Endothelial cell of umbilical vein (primary cell): ENCODE results near the gene TUBGCP2. TPM values are rescaled to one million over a fixed set of nuclear protein-coding genes. Genes with fewer than 3 reads are reported as not detected.
"Not testable (repeated sequence)": the region's sequence is repeated elsewhere in the genome, so short reads cannot be mapped to it uniquely, and the experiment has no call there.

ENCODE experiments used
- BruUV-seq: library from RNA; stranded (reverse); fragments of 400-500 nt; replicated peaks from 2 replicates; lab custom pipeline; 2021; lab: Mats Ljungman, UMichigan
- CTCF ChIA-PET: fragments of 300-600, 350-600 bp; sonication (Branson Sonifier 250); formaldehyde crosslinking; loops from one replicate; lab custom pipeline; 2021; ENCODE audit warnings: antibody characterized with exemption, inconsistent platforms; lab: Charles Lee
- POLR2A ChIA-PET: fragments of 300-600, 350-600 bp; sonication (Branson Sonifier 250); formaldehyde crosslinking; loops from one replicate; lab custom pipeline; 2021; ENCODE audit warnings: antibody characterized with exemption, inconsistent platforms; lab: Charles Lee
- DNase-seq: peaks from one replicate; pipeline ENCODE4 v3.0.0-alpha.2; 2011; ENCODE audit warnings: low read depth, low spot score
- FAIRE-seq: peaks from 2 replicates; lab custom pipeline; 2011; peaks lifted over from hg19 to GRCh38; lab: Jason Lieb, UNC
- H2AFZ ChIP-seq: 2 replicates; pipeline ENCODE4 v1.6.0; 2012; ENCODE audit warnings: low read depth, low read length, control low read depth, inconsistent platforms
- H3K27ac ChIP-seq: 2 replicates; pipeline ENCODE4 v1.5.1; 2011; ENCODE audit warnings: low read depth, mild to moderate bottlenecking, control low read depth, low read length, moderate library complexity; ENCODE audit not compliant: insufficient read depth
- H3K27me3 ChIP-seq, 2 experiments: 2 replicates each; pipeline versions ENCODE4 v1.6.0 to v1.6.1; 2011; ENCODE audit warnings: low read length in 2 of 2, mixed read lengths in 1 of 2; ENCODE audit not compliant: control insufficient read depth in 2 of 2, insufficient read depth in 2 of 2
- H3K36me3 ChIP-seq, 2 experiments: 2 replicates in 1 of 2; 3 replicates in 1 of 2; pipeline ENCODE4 v1.5.1; 2011; ENCODE audit warnings: low read length in 2 of 2, mild to moderate bottlenecking in 1 of 2, moderate library complexity in 1 of 2; ENCODE audit not compliant: control insufficient read depth in 2 of 2, insufficient read depth in 2 of 2; ENCODE audit errors: extremely low read depth in 1 of 2
- H3K4me1 ChIP-seq: 3 replicates; pipeline ENCODE4 v1.5.1; 2011; ENCODE audit warnings: mild to moderate bottlenecking, low read length; ENCODE audit not compliant: control insufficient read depth, insufficient read depth; ENCODE audit errors: extremely low read depth
- H3K4me2 ChIP-seq: 2 replicates; pipeline ENCODE4 v1.6.1; 2011; ENCODE audit warnings: low read length, control low read depth, mixed read lengths; ENCODE audit not compliant: insufficient read depth
- H3K4me3 ChIP-seq, 3 experiments: fragments of 200-600 bp in 1 of 3; sonication (generic), shearing (Covaris generic) in 1 of 3; replicated peaks in 1 of 3; 2 replicates each; pipeline ENCODE4 v1.5.1; 2011 to 2016; ENCODE audit warnings: control low read depth in 3 of 3, low read length in 3 of 3, mild to moderate bottlenecking in 2 of 3, inconsistent platforms in 1 of 3, low read depth in 1 of 3, moderate library complexity in 1 of 3; ENCODE audit not compliant: insufficient read depth in 1 of 3
- H3K79me2 ChIP-seq: 2 replicates; pipeline ENCODE4 v1.6.0; 2012; ENCODE audit warnings: low read length, inconsistent platforms; ENCODE audit not compliant: control insufficient read depth, insufficient read depth
- H3K9ac ChIP-seq: replicated peaks from 2 replicates; pipeline ENCODE3; 2011; ENCODE audit warnings: low read length, control low read depth; ENCODE audit not compliant: insufficient read depth; ENCODE audit errors: extremely low read depth
- H3K9me1 ChIP-seq: replicated peaks from 3 replicates; pipeline ENCODE4 v1.6.0; 2011; ENCODE audit warnings: mild to moderate bottlenecking, low read length; ENCODE audit not compliant: control insufficient read depth, insufficient read depth; ENCODE audit errors: extremely low read depth
- H3K9me3 ChIP-seq: replicated peaks from 2 replicates; pipeline ENCODE4 v1.5.1; 2012; ENCODE audit warnings: low read length, inconsistent platforms; ENCODE audit not compliant: control insufficient read depth, insufficient read depth
- H4K20me1 ChIP-seq: replicated peaks from 2 replicates; pipeline ENCODE3; 2011; ENCODE audit warnings: mild to moderate bottlenecking, low read length; ENCODE audit not compliant: control insufficient read depth, insufficient read depth; ENCODE audit errors: extremely low read depth
- MYC ChIP-seq: IDR thresholded peaks from one replicate; pipeline ENCODE4 v1.6.1; 2011; ENCODE audit warnings: mild to moderate bottlenecking, low read depth, low read length
- dilution Hi-C: fragments of 300-500 bp; cut with MboI; formaldehyde crosslinking; loops from one replicate; pipeline ENCODE4 v1.15.0; 2019; ENCODE audit warnings: low sequenced_read_pairs; ENCODE audit not compliant: extremely low pct_ligation_motif_present
- intact Hi-C: fragments of 100-400 bp; cut with micrococcal nuclease; formaldehyde crosslinking; loops from one replicate; pipeline ENCODE4 v1.10.0; 2022
- polyA plus RNA-seq, 4 experiments: library from polyadenylated mRNA; depleted of rRNA in 3 of 4; stranded (reverse) in 3 of 4; unstranded in 1 of 4; fragments of >200 nt; gene quantifications; 2 replicates each; pipeline versions ENCODE4 v1.2.1 to v1.2.3, GENCODE V29; 2011 to 2012; ENCODE audit warnings: missing spikeins in 1 of 4
- total RNA-seq: library from RNA; stranded (reverse); gene quantifications from 2 replicates; pipeline ENCODE4 v1.2.3, GENCODE V29; 2021
- TF ChIP-seq, protein P1 (sequence below), 2 donors: IDR thresholded peaks; 1 replicate in 1 of 2; 2 replicates in 1 of 2; pipeline ENCODE4 v1.5.1; 2011; ENCODE audit warnings: low read length in 2 of 2, mild to moderate bottlenecking in 2 of 2, moderate library complexity in 2 of 2, control low read depth in 1 of 2, inconsistent platforms in 1 of 2, low read depth in 1 of 2; ENCODE audit not compliant: insufficient read depth in 1 of 2; ENCODE audit errors: extremely low read depth in 1 of 2

TUBGCP2 gene
- total and polyA plus RNA-seq, 2 donors (not counting 3 experiments of a cell fraction or from before 2014, with no cell fraction given), result 37.1 to 53.1 TPM

DNA sequence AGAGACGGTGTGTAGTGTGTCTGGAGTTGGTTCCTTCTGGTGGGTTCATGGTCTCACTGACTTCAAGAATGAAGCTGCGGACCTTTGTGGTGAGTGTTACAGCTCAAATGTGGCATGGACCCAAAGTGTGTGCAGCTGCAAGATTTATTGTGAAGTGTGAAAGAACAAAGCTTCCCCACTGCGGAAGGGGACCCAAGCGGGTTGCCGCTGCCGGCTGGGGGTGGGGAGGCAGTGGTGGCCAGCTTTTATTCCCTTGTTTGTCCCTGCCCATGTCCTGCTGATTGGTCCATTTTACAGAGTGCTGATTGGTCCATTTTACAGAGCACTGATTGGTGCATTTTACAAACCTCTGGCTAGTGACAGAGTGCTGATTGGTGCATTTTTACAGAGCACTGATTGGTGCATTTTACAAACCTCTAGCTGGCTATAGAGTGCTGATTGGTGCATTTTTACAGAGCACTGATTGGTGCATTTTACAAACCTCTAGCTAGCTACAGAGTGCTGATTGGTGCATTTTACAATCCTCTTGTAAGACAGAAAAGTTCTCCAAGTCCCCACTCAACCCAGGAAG is 12.3 kb upstream of the TUBGCP2 start:
- H4K20me1 ChIP-seq, H2AFZ ChIP-seq, dilution Hi-C loops, POLR2A ChIA-PET, H3K27ac ChIP-seq, H3K9ac ChIP-seq, H3K36me3 ChIP-seq, DNase-seq, intact Hi-C loops, FAIRE-seq, BruUV-seq, H3K4me2 ChIP-seq, H3K9me3 ChIP-seq, H3K9me1 ChIP-seq, H3K79me2 ChIP-seq, H3K4me1 ChIP-seq, H3K4me3 ChIP-seq: not testable (repeated sequence)
- H3K27me3 ChIP-seq, result peaks cover 8 to 13% of the 10 kb centered on the region in 2 experiments
- CTCF ChIA-PET, result interaction anchor here (0.6 to 1.1 kb wide), 3 partner anchors 8 to 49 kb away, joined by 3 to 6 read pairs (median 3); no protein-coding TSS in a partner anchor

DNA sequence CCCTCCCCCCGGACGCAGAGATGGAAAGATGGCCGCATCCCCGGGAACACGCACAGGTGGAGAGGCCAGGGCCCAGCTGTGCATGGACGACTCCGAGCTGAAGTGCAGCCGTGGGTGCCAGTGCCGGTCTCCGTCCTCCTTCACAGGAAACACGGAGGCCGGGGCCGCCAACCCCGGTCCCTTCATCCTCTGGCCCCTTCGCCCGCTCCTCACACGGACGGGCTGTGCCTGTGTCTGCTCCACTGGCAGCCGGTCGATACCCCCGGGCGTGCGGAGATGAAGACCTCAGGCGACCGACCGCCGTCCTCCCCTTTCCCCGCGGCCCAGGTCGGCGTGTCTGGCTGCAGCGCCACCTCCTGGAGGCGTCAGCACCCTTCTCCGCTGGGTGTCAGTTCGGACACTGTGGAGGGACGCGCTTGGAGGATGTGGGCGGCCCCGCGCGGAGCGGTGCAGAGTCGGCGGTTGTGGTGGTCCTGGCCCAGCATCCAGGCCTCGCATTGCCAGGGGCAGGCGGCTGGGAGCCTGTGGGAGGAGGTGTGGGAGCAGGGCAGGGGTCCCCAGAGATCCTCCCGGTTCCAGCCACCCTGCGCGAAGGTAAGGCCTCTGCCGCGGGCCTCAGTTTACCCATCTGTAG is 9.9 kb upstream of the TUBGCP2 start:
- intact Hi-C loops, result loop anchor here (5.0 kb wide), 1 partner anchor 416 kb away; no protein-coding TSS in a partner anchor
- ChIA-PET POLR2A (no interaction called here), CTCF (interaction anchor here (0.6 to 0.7 kb wide), 3 partner anchors 11 to 173 kb away, joined by 3 to 6 read pairs (median 6); no protein-coding TSS in a partner anchor)
- no peaks in the 10 kb centered on the region for H3K9me1 ChIP-seq
- H3K4me1 ChIP-seq, result no peaks in the 10 kb centered on the region
- BruUV-seq, result no TSS peak
- DNase-seq (peak; percentile 59), FAIRE-seq (peak; percentile 63)
- peaks cover 0 to 3% of the 10 kb centered on the region in 2 experiments for H3K27me3 ChIP-seq
- H3K4me2 ChIP-seq, result no peak overlapping the region
- no peaks in the 10 kb centered on the region for H3K36me3 ChIP-seq
- no peak for TF ChIP-seq MYC
- TF ChIP-seq, protein P1, sequence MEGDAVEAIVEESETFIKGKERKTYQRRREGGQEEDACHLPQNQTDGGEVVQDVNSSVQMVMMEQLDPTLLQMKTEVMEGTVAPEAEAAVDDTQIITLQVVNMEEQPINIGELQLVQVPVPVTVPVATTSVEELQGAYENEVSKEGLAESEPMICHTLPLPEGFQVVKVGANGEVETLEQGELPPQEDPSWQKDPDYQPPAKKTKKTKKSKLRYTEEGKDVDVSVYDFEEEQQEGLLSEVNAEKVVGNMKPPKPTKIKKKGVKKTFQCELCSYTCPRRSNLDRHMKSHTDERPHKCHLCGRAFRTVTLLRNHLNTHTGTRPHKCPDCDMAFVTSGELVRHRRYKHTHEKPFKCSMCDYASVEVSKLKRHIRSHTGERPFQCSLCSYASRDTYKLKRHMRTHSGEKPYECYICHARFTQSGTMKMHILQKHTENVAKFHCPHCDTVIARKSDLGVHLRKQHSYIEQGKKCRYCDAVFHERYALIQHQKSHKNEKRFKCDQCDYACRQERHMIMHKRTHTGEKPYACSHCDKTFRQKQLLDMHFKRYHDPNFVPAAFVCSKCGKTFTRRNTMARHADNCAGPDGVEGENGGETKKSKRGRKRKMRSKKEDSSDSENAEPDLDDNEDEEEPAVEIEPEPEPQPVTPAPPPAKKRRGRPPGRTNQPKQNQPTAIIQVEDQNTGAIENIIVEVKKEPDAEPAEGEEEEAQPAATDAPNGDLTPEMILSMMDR (IDR thresholded peaks at IDR 0.05; ENCODE audit: extremely low read depth in 1 of 2, insufficient read depth in 1 of 2, low read depth in 1 of 2, low read length in 2 of 2), result peak; percentile 91
- H2AFZ ChIP-seq, result peak overlapping the region; percentile 89
- H3K4me3 ChIP-seq, result peak overlapping the region in 1 of 3 experiments; percentile 26
- dilution Hi-C loops, result no loop called here
- no peak overlapping the region for H3K27ac ChIP-seq
- no peaks in the 10 kb centered on the region for H3K79me2 ChIP-seq
- no peaks in the 10 kb centered on the region for H3K9me3 ChIP-seq
- no peak overlapping the region for H3K9ac ChIP-seq
- H4K20me1 ChIP-seq, result no peaks in the 10 kb centered on the region
